H1 (cell line): Measurements from ENCODE around the gene TBCD. TPM values are rescaled to one million over a fixed set of nuclear protein-coding genes. Genes with fewer than 3 reads are reported as not detected.

ENCODE experiments used
- CBX8 ChIP-seq: fragments of 300-800, 300-1000 bp; sonication (generic); IDR thresholded peaks from 2 replicates; pipeline ENCODE4 v1.7.1; 2016; ENCODE audit warnings: low read depth, low read length, borderline replicate concordance
- CEBPB ChIP-seq: IDR thresholded peaks from 2 replicates; pipeline ENCODE4 v1.6.1; 2012; ENCODE audit warnings: low read depth, low read length
- CREB1 ChIP-seq: IDR thresholded peaks from 2 replicates; pipeline ENCODE4 v1.6.1; 2012; ENCODE audit warnings: inconsistent platforms
- GABPA ChIP-seq: IDR thresholded peaks from 2 replicates; pipeline ENCODE4 v1.6.1; 2011; ENCODE audit warnings: mild to moderate bottlenecking, low read length, moderate library complexity, borderline replicate concordance; ENCODE audit not compliant: insufficient read depth
- HDAC2 ChIP-seq, 2 experiments: fragments of 300-600 bp in 1 of 2; sonication (generic) in 1 of 2; IDR thresholded peaks; 2 replicates each; pipeline ENCODE4 v1.6.1; 2011 to 2012; ENCODE audit warnings: low read depth in 2 of 2, low read length in 2 of 2, mild to moderate bottlenecking in 2 of 2, moderate library complexity in 2 of 2, borderline replicate concordance in 1 of 2, inconsistent platforms in 1 of 2
- JUN ChIP-seq: IDR thresholded peaks from 2 replicates; pipeline ENCODE4 v1.6.1; 2011; ENCODE audit warnings: low read depth, mild to moderate bottlenecking, improper control_type of control experiment, low read length
- KDM5A ChIP-seq: fragments of 200-600 bp; IDR thresholded peaks from 2 replicates; pipeline ENCODE4 v1.7.1; 2012; ENCODE audit warnings: mild to moderate bottlenecking, low read length, inconsistent platforms, mixed read lengths
- MAFK ChIP-seq: IDR thresholded peaks from 2 replicates; pipeline ENCODE4 v1.6.1; 2012; ENCODE audit warnings: low read depth, mild to moderate bottlenecking, improper control_type of control experiment, low read length
- PHF8 ChIP-seq: fragments of 200-600 bp; sonication (generic); conservative IDR thresholded peaks from 2 replicates; pipeline ENCODE4 v1.7.1; 2012; ENCODE audit warnings: low read depth, mild to moderate bottlenecking, inconsistent platforms, low read length, moderate library complexity
- RAD21 ChIP-seq, 2 experiments: IDR thresholded peaks in 1 of 2; conservative IDR thresholded peaks in 1 of 2; 2 replicates each; pipeline ENCODE4 v1.6.1; 2011; ENCODE audit warnings: low read depth in 2 of 2, low read length in 2 of 2, improper control_type of control experiment in 1 of 2, inconsistent platforms in 1 of 2, mild to moderate bottlenecking in 1 of 2, moderate library complexity in 1 of 2
- RFX5 ChIP-seq: IDR thresholded peaks from 2 replicates; pipeline ENCODE4 v1.6.1; 2011; ENCODE audit warnings: low read depth, low read length, improper control_type of control experiment, borderline replicate concordance
- SAP30 ChIP-seq: fragments of 300-600 bp; sonication (generic); IDR thresholded peaks from 2 replicates; pipeline ENCODE4 v1.7.1; 2012; ENCODE audit warnings: low read length, moderate library complexity, mild to moderate bottlenecking, inconsistent platforms; ENCODE audit not compliant: insufficient read depth, insufficient replicate concordance
- SRF ChIP-seq: IDR thresholded peaks from 2 replicates; pipeline ENCODE4 v1.6.1; 2011; ENCODE audit warnings: mild to moderate bottlenecking, low read depth, low read length, moderate library complexity
- TEAD4 ChIP-seq: IDR thresholded peaks from 2 replicates; pipeline ENCODE4 v1.6.1; 2012; ENCODE audit warnings: low read depth, low read length, inconsistent platforms, mixed read lengths
- YY1 ChIP-seq: IDR thresholded peaks from 2 replicates; pipeline ENCODE4 v1.6.1; 2011; ENCODE audit warnings: low read depth, mild to moderate bottlenecking, low read length
- ZNF274 ChIP-seq: IDR thresholded peaks from 2 replicates; pipeline ENCODE4 v1.7.0; 2012; ENCODE audit warnings: low read length, borderline replicate concordance; ENCODE audit errors: extremely low read depth
- polyA plus RNA-seq, 7 experiments: library from polyadenylated mRNA; depleted of rRNA in 3 of 7; stranded (reverse) in 5 of 7; unstranded in 2 of 7; fragments of >200 nt in 5 of 7; fragments of 200-250 nt in 2 of 7; gene quantifications; 1 replicate in 5 of 7; 2 replicates in 1 of 7; 4 replicates in 1 of 7; pipeline versions ENCODE4 v1.2.1 to v1.2.3, GENCODE V29; 2011 to 2013; ENCODE audit warnings: missing spikeins in 2 of 7, mixed read lengths in 2 of 7
- total RNA-seq: library from RNA; stranded (reverse); fragmentation: NEBNext Ultra II Directional; extraction: Animal tissue kit (Norgen Biotek cat#: 25700); gene quantifications from 2 replicates; pipeline ENCODE4 v1.2.1, GENCODE V29; 2021
- TF ChIP-seq, protein P1 (sequence below): IDR thresholded peaks from 2 replicates; pipeline ENCODE4 v1.6.1; 2012; ENCODE audit warnings: low read length, inconsistent platforms

Gene TBCD
- total and polyA plus RNA-seq, 2 of the 8 experiments (the other 6 are each of a cell fraction or from before 2014, with no cell fraction given): 118 to 162 TPM

DNA sequence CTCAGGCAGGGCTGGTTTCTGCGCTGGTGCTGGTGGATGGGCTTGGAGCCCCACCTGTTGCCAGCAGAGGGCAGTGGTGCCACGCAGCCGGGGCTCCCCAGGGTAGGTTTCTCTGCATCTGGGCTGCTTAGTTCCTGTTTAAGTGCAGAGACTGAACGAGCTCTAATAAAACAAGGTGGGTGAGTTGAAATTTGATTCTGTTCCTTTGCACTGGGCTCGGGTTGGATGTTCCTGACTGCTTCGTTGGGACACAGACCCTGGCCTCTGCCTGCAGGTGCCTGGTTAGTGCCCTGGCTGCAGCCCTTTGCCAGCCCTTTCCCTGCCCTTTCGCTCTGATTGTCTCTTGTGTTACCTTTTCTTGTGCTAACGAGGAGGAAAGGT is 30.0 kb downstream of the TBCD start (continued):
- TF ChIP-seq YY1 (no peak), CBX8 (no peak), SRF (no peak), TEAD4 (no peak), JUN (no peak), CREB1 (no peak), KDM5A (no peak), CEBPB (no peak), RAD21 (IDR thresholded peaks at IDR 0.05 in 1 of 2, conservative IDR thresholded peaks at IDR 0.05 in 1 of 2; ENCODE audit: low read depth in 2 of 2, low read length in 2 of 2) (peak; percentile 91 to 92), MAFK (no peak), RFX5 (no peak), PHF8 (no peak), GABPA (peak; percentile 79), HDAC2 (IDR thresholded peaks at IDR 0.05; ENCODE audit: borderline replicate concordance in 1 of 2, low read depth in 2 of 2, low read length in 2 of 2) (no peak), SAP30 (no peak), ZNF274 (no peak)
- TF ChIP-seq, protein P1, sequence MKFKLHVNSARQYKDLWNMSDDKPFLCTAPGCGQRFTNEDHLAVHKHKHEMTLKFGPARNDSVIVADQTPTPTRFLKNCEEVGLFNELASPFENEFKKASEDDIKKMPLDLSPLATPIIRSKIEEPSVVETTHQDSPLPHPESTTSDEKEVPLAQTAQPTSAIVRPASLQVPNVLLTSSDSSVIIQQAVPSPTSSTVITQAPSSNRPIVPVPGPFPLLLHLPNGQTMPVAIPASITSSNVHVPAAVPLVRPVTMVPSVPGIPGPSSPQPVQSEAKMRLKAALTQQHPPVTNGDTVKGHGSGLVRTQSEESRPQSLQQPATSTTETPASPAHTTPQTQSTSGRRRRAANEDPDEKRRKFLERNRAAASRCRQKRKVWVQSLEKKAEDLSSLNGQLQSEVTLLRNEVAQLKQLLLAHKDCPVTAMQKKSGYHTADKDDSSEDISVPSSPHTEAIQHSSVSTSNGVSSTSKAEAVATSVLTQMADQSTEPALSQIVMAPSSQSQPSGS: no peak
